ENCODE measurements around the gene HOXC11.

- TF ChIP-seq POLR2A (IDR thresholded peaks at IDR 0.05; ENCODE audit: low read length) (no peak), GATA1 (IDR thresholded peaks at IDR 0.05; ENCODE audit: low read depth, low read length) (no peak)
Observed at GRCh38 chr12:53944209-53944608, 28.7 kb upstream of the HOXC11 start.

All from erythroblast (primary cell).